ENCODE data around the gene SIN3B. TPM values are rescaled to one million over a fixed set of nuclear protein-coding genes. Genes with fewer than 3 reads are reported as not detected.

SIN3B gene
- total RNA-seq, 2 experiments from 2014 or later, result 27.6 to 28.5 TPM

- Mint-ChIP-seq H3K4me3 (no peak overlapping the region), H3K9me3 (ENCODE audit: low read depth) (peaks cover 4% of the 10 kb centered on the region), H3K27me3 (peaks cover 13% of the 10 kb centered on the region), H3K27ac (no peak overlapping the region), H3K4me1 (no peaks in the 10 kb centered on the region), H3K36me3 (ENCODE audit: low read depth) (peaks cover 4% of the 10 kb centered on the region)
- ChIA-PET CTCF (no interaction called here), POLR2A (interaction anchor here (0.6 kb wide), 1 partner anchor 1762 kb away, joined by 3 read pairs; no protein-coding TSS in a partner anchor)
- intact Hi-C loops (cut with DNase I, micrococcal nuclease), result no loop called here
- no peak for ATAC-seq
- DNase-seq, result no peak
These were observed 58.4 kb downstream of the SIN3B start for GRCh38 chr19:16887353-16888265.

- intact Hi-C loops (cut with DNase I, micrococcal nuclease), result no loop called here
- POLR2A ChIA-PET, result no interaction called here
- CTCF ChIA-PET, result no interaction called here
- Mint-ChIP-seq H3K27me3 (peaks cover 17% of the 10 kb centered on the region), H3K36me3 (ENCODE audit: low read depth) (no peaks in the 10 kb centered on the region), H3K9me3 (ENCODE audit: low read depth) (no peaks in the 10 kb centered on the region), H3K27ac (no peak within 1 kb of the TSS), H3K4me3 (no peak within 1 kb of the TSS), H3K4me1 (peaks cover 5% of the 10 kb centered on the region)
- DNase-seq (no peak), ATAC-seq (no peak)
These were observed 59.6 kb downstream of the SIN3B start, which contains the start of gene F2RL3 for GRCh38 chr19:16888629-16889365. Gene F2RL3 (plus strand): TSS chr19:16888999. CDS start chr19:16889190, 191 bp downstream.

GRCh38 chr19:16889366-16889882 lies 60.2 kb downstream of the SIN3B start:
- no peak for ATAC-seq
- intact Hi-C loops (cut with DNase I, micrococcal nuclease), result no loop called here
- Mint-ChIP-seq H3K9me3 (ENCODE audit: low read depth) (no peaks in the 10 kb centered on the region), H3K36me3 (ENCODE audit: low read depth) (no peaks in the 10 kb centered on the region), H3K27me3 (peaks cover 17% of the 10 kb centered on the region), H3K27ac (no peak overlapping the region), H3K4me1 (peaks cover 5% of the 10 kb centered on the region), H3K4me3 (no peak overlapping the region)
- ChIA-PET CTCF (no interaction called here), POLR2A (no interaction called here)
- no peak for DNase-seq

GRCh38 chr19:16889883-16890460 lies 60.8 kb downstream of the SIN3B start:
- ATAC-seq (no peak), DNase-seq (no peak)
- H3K27me3 Mint-ChIP-seq, result peaks cover 22% of the 10 kb centered on the region
- ChIA-PET CTCF (no interaction called here), POLR2A (no interaction called here)
- no peak overlapping the region for H3K27ac Mint-ChIP-seq
- H3K4me3 Mint-ChIP-seq, result no peak overlapping the region
- intact Hi-C loops (cut with DNase I, micrococcal nuclease), result loop anchor here in 1 of 2 experiments (10.0 kb wide), 1 partner anchor 375 kb away; the partner anchor contains the start of genes BABAM1 and USHBP1
- no peaks in the 10 kb centered on the region for H3K9me3 Mint-ChIP-seq (ENCODE audit: low read depth)
- H3K4me1 Mint-ChIP-seq, result peaks cover 5% of the 10 kb centered on the region
- no peaks in the 10 kb centered on the region for H3K36me3 Mint-ChIP-seq (ENCODE audit: low read depth)

GRCh38 chr19:16890461-16891184 lies 61.4 kb downstream of the SIN3B start:
- H3K4me3 Mint-ChIP-seq, result no peak overlapping the region
- POLR2A ChIA-PET, result no interaction called here
- CTCF ChIA-PET, result no interaction called here

GRCh38 chr19:16891696-16892382 lies 62.6 kb downstream of the SIN3B start:
- H3K27me3 Mint-ChIP-seq, result peaks cover 29% of the 10 kb centered on the region
- no peak overlapping the region for H3K4me3 Mint-ChIP-seq
- H3K4me1 Mint-ChIP-seq, result peaks cover 7% of the 10 kb centered on the region
- H3K36me3 Mint-ChIP-seq (ENCODE audit: low read depth), result no peaks in the 10 kb centered on the region
- intact Hi-C loops (cut with DNase I, micrococcal nuclease), result loop anchor here in 1 of 2 experiments (10.0 kb wide), 1 partner anchor 373 kb away; the partner anchor contains the start of genes BABAM1 and USHBP1
- no peak overlapping the region for H3K27ac Mint-ChIP-seq
- DNase-seq (no peak), ATAC-seq (no peak)
- no peaks in the 10 kb centered on the region for H3K9me3 Mint-ChIP-seq (ENCODE audit: low read depth)
- CTCF ChIA-PET, result no interaction called here
- POLR2A ChIA-PET, result no interaction called here

More at GRCh38 chr19:16890461-16891184, 61.4 kb downstream of the SIN3B start:
- Mint-ChIP-seq H3K4me1 (peaks cover 7% of the 10 kb centered on the region), H3K9me3 (ENCODE audit: low read depth) (no peaks in the 10 kb centered on the region), H3K27me3 (peaks cover 27% of the 10 kb centered on the region), H3K36me3 (ENCODE audit: low read depth) (no peaks in the 10 kb centered on the region), H3K27ac (no peak overlapping the region)
- ATAC-seq (no peak), DNase-seq (no peak)
- intact Hi-C loops (cut with DNase I, micrococcal nuclease), result loop anchor here in 1 of 2 experiments (10.0 kb wide), 1 partner anchor 374 kb away; the partner anchor contains the start of genes BABAM1 and USHBP1

GRCh38 chr19:16892436-16892835 lies 63.2 kb downstream of the SIN3B start:
- H3K9me3 Mint-ChIP-seq (ENCODE audit: low read depth), result no peaks in the 10 kb centered on the region
- H3K27me3 Mint-ChIP-seq, result peaks cover 29% of the 10 kb centered on the region
- H3K36me3 Mint-ChIP-seq (ENCODE audit: low read depth), result no peaks in the 10 kb centered on the region
- ATAC-seq (no peak), DNase-seq (no peak)
- ChIA-PET POLR2A (no interaction called here), CTCF (no interaction called here)
- intact Hi-C loops (cut with DNase I, micrococcal nuclease), result loop anchor here in 1 of 2 experiments (10.0 kb wide), 1 partner anchor 372 kb away; the partner anchor contains the start of genes BABAM1 and USHBP1
- H3K27ac Mint-ChIP-seq, result no peak overlapping the region
- peaks cover 7% of the 10 kb centered on the region for H3K4me1 Mint-ChIP-seq
- H3K4me3 Mint-ChIP-seq, result no peak overlapping the region

- intact Hi-C loops (cut with DNase I, micrococcal nuclease), result loop anchor here in 1 of 2 experiments (10.0 kb wide), 1 partner anchor 372 kb away; the partner anchor contains the start of genes BABAM1 and USHBP1
- H3K4me1 Mint-ChIP-seq, result peaks cover 7% of the 10 kb centered on the region
- CTCF ChIA-PET, result no interaction called here
- H3K27me3 Mint-ChIP-seq, result peaks cover 30% of the 10 kb centered on the region
- no peak for DNase-seq
- H3K27ac Mint-ChIP-seq, result no peak overlapping the region
- POLR2A ChIA-PET, result no interaction called here
- no peaks in the 10 kb centered on the region for H3K36me3 Mint-ChIP-seq (ENCODE audit: low read depth)
- no peaks in the 10 kb centered on the region for H3K9me3 Mint-ChIP-seq (ENCODE audit: low read depth)
- H3K4me3 Mint-ChIP-seq, result no peak overlapping the region
- ATAC-seq, result no peak
These were observed 63.9 kb downstream of the SIN3B start for GRCh38 chr19:16892868-16893685.

GRCh38 chr19:16893686-16893989 lies 64.4 kb downstream of the SIN3B start:
- POLR2A ChIA-PET, result no interaction called here
- no peaks in the 10 kb centered on the region for H3K9me3 Mint-ChIP-seq (ENCODE audit: low read depth)
- DNase-seq (no peak), ATAC-seq (no peak)
- no peaks in the 10 kb centered on the region for H3K36me3 Mint-ChIP-seq (ENCODE audit: low read depth)
- peaks cover 11% of the 10 kb centered on the region for H3K4me1 Mint-ChIP-seq
- H3K27ac Mint-ChIP-seq, result no peak overlapping the region
- intact Hi-C loops (cut with DNase I, micrococcal nuclease), result loop anchor here in 1 of 2 experiments (10.0 kb wide), 1 partner anchor 371 kb away; the partner anchor contains the start of genes BABAM1 and USHBP1
- CTCF ChIA-PET, result no interaction called here
- no peak overlapping the region for H3K4me3 Mint-ChIP-seq
- H3K27me3 Mint-ChIP-seq, result peaks cover 33% of the 10 kb centered on the region

GRCh38 chr19:16894080-16894479 lies 64.9 kb downstream of the SIN3B start:
- no peak overlapping the region for H3K27ac Mint-ChIP-seq

More at GRCh38 chr19:16894080-16894479, 64.9 kb downstream of the SIN3B start:
- Mint-ChIP-seq H3K4me1 (peaks cover 12% of the 10 kb centered on the region), H3K27me3 (peaks cover 32% of the 10 kb centered on the region), H3K36me3 (ENCODE audit: low read depth) (no peaks in the 10 kb centered on the region), H3K9me3 (ENCODE audit: low read depth) (no peaks in the 10 kb centered on the region), H3K4me3 (no peak overlapping the region)
- POLR2A ChIA-PET, result no interaction called here
- intact Hi-C loops (cut with DNase I, micrococcal nuclease), result loop anchor here in 1 of 2 experiments (10.0 kb wide), 1 partner anchor 371 kb away; the partner anchor contains the start of genes BABAM1 and USHBP1
- ATAC-seq (no peak), DNase-seq (no peak)
- CTCF ChIA-PET, result interaction anchor here (0.5 kb wide), 1 partner anchor 121 kb away, joined by 3 read pairs; no protein-coding TSS in a partner anchor
